Progenitor cell of endocrine pancreas (in vitro differentiated cells): ENCODE results near the gene RNU1-4. TPM values are rescaled to one million over a fixed set of nuclear protein-coding genes. Genes with fewer than 3 reads are reported as not detected.
"Not testable (repeated sequence)": the region's sequence is repeated elsewhere in the genome, so short reads cannot be mapped to it uniquely, and the experiment has no call there.

Source experiments
- DNase-seq: peaks from one replicate; pipeline ENCODE4 v3.0.0; 2021; ENCODE audit warnings: low spot score; ENCODE audit not compliant: unreplicated experiment
- H3K27ac Mint-ChIP-seq: 2 replicates; pipeline ENCODE4 v1.8.0; 2021; ENCODE audit warnings: mild to moderate bottlenecking, moderate library complexity, mixed read lengths
- H3K27me3 Mint-ChIP-seq: 2 replicates; pipeline ENCODE4 v1.8.0; 2021; ENCODE audit warnings: mixed read lengths
- H3K36me3 Mint-ChIP-seq: 2 replicates; pipeline ENCODE4 v1.8.0; 2022; ENCODE audit warnings: mixed read lengths; ENCODE audit not compliant: insufficient read depth
- H3K4me1 Mint-ChIP-seq: 2 replicates; pipeline ENCODE4 v1.8.0; 2021; ENCODE audit warnings: low read depth, mixed read lengths
- H3K4me3 Mint-ChIP-seq: 2 replicates; pipeline ENCODE4 v1.8.0; 2021; ENCODE audit warnings: low read depth, mild to moderate bottlenecking, moderate library complexity, mixed read lengths
- H3K9me3 Mint-ChIP-seq: 2 replicates; pipeline ENCODE4 v1.8.0; 2021; ENCODE audit warnings: low read depth, mixed read lengths
- total RNA-seq: library from RNA; stranded (reverse); gene quantifications from 2 replicates; pipeline ENCODE4 v1.2.1, GENCODE V29; 2021
- TF ChIP-seq, protein P1 (sequence below): fragments of 200-600 bp; sonication (generic); IDR thresholded peaks from one replicate; pipeline ENCODE4 v1.5.0; 2021; ENCODE audit warnings: antibody characterized with exemption, mild to moderate bottlenecking; ENCODE audit not compliant: unreplicated experiment

Gene RNU1-4
- total RNA-seq, 1 donor from 2014 or later = 3,957 TPM

DNA sequence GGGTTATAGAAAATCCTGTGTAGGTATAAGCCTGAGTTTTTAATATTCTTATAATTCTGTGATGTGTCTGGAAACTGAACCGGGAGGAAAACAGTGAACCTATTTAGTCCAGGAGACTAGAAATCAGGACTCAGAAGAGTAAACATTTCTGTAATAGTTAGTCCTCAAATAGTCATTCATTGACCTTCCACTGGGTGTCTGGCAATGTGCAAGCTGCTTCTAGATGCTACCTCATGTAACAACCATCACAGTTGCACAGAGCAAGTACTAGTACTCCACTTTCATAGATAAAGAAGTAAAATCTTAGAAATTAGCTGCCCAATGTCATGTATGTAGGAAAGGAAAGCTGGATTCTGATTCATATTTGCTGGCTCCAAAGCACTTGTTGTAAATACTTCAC is 15.1 kb downstream of the RNU1-4 start:
- not testable (repeated sequence) for H3K27me3 Mint-ChIP-seq, DNase-seq, H3K9me3 Mint-ChIP-seq

DNA sequence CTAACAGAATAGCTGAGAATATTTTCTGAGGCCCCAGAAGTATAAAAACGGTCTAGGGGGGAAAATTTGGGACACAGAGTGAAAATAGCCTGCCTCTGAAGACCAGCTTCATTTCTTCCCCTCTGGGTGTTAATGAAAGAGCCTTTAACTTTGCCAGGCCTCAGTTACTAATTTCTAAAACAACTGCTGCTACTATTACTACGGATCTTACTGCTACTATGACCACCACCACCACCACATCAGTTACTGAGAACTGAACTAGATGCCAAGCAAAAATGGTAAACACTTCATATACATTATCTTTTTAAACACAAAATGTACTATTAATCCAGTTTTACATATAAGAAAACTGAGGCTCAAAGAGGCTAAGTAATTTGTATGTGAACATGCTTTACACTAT is 15.6 kb downstream of the RNU1-4 start:
- H3K9me3 Mint-ChIP-seq, H3K4me1 Mint-ChIP-seq, DNase-seq, H3K4me3 Mint-ChIP-seq, H3K36me3 Mint-ChIP-seq, H3K27me3 Mint-ChIP-seq, H3K27ac Mint-ChIP-seq: not testable (repeated sequence)

More for the DNA sequence above, 15.1 kb downstream of the RNU1-4 start:
- not testable (repeated sequence) for H3K4me1 Mint-ChIP-seq, H3K36me3 Mint-ChIP-seq, H3K27ac Mint-ChIP-seq, H3K4me3 Mint-ChIP-seq
- TF ChIP-seq, protein P1, sequence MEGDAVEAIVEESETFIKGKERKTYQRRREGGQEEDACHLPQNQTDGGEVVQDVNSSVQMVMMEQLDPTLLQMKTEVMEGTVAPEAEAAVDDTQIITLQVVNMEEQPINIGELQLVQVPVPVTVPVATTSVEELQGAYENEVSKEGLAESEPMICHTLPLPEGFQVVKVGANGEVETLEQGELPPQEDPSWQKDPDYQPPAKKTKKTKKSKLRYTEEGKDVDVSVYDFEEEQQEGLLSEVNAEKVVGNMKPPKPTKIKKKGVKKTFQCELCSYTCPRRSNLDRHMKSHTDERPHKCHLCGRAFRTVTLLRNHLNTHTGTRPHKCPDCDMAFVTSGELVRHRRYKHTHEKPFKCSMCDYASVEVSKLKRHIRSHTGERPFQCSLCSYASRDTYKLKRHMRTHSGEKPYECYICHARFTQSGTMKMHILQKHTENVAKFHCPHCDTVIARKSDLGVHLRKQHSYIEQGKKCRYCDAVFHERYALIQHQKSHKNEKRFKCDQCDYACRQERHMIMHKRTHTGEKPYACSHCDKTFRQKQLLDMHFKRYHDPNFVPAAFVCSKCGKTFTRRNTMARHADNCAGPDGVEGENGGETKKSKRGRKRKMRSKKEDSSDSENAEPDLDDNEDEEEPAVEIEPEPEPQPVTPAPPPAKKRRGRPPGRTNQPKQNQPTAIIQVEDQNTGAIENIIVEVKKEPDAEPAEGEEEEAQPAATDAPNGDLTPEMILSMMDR = peak; percentile 25

DNA sequence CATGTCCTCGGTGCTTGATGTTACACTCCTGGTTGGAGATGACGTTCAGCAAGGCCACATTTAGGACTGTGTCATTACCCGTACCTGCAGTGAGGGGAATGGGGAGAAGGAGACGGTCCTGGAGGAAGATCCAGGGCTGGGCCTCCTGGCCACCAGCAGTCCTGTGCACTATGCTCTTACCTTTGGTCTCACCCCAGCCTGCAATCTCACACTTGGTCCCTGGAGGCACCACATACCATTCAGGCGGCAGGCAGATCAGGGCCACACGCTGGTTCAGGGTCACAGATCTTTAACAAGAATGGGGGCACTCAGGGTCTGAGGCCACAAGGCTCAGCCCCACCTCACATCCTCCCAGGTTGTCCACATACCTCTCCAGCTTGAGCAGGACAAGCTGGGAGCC is 17.3 kb downstream of the RNU1-4 start:
- not testable (repeated sequence) for H3K36me3 Mint-ChIP-seq, DNase-seq, H3K4me3 Mint-ChIP-seq, H3K4me1 Mint-ChIP-seq, H3K9me3 Mint-ChIP-seq, H3K27me3 Mint-ChIP-seq, H3K27ac Mint-ChIP-seq

DNA sequence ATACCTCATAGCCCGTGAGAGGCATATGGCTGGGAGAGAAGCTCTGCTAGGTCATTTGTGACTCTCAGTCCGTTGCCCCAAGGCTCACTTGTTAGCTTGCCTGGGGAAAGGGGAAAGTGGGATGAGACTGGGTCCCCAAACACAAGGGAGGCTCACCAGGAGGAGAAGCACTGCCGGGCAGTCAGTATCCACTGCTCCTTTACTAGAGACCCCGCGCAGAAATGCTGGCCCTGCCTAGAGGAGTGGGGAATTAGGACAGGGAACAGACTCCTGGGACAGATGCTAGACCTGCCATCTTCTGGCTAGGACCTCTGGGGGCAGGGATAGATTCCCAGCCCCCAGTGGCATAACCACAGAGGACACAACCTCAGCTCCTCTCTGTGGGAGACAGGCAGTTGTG is 17.7 kb downstream of the RNU1-4 start:
- not testable (repeated sequence) for H3K4me3 Mint-ChIP-seq, DNase-seq, H3K27me3 Mint-ChIP-seq, H3K27ac Mint-ChIP-seq, H3K9me3 Mint-ChIP-seq, H3K36me3 Mint-ChIP-seq, H3K4me1 Mint-ChIP-seq

DNA sequence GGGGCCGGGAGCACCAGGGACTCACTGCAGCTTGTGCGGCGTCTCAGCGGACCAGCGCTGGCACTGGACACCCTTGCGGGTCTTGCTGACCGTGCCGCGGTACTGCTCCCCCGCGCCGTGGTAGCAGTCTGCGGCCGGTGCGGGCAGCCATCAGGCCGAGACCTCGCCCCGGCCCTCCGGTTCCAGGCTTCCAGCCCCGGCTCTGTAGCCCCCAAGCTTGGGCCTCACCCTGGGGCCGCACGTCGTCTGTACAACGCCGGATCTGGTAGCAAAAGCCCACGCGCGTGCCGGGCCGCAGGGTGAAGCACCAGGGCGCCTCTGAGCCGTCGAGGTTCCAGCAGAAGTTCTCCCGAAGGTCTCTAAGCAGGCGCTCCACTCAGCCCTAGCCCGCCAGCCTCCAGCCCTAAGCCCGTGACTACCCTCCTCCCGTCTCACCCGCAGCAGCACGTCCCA is 18.8 kb downstream of the RNU1-4 start:
- H3K27ac Mint-ChIP-seq, H3K4me1 Mint-ChIP-seq, DNase-seq, H3K27me3 Mint-ChIP-seq, H3K4me3 Mint-ChIP-seq, H3K9me3 Mint-ChIP-seq, H3K36me3 Mint-ChIP-seq: not testable (repeated sequence)

DNA sequence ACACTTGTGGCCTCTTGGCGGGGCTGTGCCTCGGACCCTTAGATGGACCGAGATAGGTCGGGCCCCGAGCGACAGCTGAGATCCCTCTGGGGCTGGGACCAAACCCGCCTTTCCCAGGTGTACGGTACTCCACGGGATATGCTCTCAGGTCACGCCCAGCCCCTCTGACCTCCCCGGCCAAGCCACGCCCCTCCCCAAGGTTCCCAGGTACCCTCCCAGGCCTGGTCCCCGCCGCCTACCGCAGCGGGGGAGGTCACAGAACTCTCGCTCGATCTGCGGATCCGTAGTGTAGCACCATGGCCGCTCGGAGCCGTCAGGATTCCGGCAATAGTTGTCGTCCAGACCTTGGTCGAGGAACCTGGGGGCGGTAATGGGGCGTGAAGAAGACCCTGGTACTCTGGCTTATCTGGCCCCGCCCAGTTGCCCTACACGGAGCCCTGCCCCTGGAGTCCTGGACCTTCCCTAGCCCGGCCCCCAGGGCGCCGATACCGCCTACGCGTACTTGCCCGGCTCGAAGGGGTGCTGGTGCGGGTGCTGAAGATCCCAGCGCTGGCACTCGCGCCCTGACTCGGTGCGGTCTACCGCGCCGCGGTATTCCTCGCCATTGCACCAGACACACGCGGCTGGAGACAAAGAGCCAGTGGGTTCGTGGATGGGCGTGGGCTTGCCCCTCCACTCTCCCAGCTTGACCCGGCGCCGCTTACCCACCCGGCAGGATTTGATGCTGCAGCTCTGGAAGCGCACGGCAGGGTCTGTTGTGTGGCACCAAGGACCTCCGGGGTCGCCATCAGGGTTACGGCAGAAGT is 19.5 kb downstream of the RNU1-4 start:
- DNase-seq, H3K36me3 Mint-ChIP-seq, H3K27ac Mint-ChIP-seq, H3K27me3 Mint-ChIP-seq, H3K9me3 Mint-ChIP-seq, H3K4me3 Mint-ChIP-seq: not testable (repeated sequence)
- peaks cover 10% of the 10 kb centered on the region for H3K4me1 Mint-ChIP-seq

DNA sequence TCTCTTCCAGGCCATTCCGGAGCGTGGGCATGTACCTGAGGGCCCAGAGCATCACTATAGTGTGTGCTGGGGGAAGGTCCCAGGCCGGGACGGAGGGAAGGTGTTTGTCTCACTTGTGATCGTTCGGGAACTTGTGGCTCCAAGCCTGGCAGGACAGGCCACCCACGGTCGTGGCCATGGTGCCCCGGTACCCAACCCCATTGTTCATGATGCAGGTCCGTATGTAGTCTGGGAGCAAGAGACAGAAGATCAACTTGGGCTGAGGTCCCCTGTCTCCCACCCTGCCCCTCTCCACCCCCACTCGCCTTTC is 20.1 kb downstream of the RNU1-4 start:
- H3K27ac Mint-ChIP-seq, H3K36me3 Mint-ChIP-seq, H3K4me3 Mint-ChIP-seq, H3K27me3 Mint-ChIP-seq, H3K9me3 Mint-ChIP-seq, DNase-seq: not testable (repeated sequence)
- H3K4me1 Mint-ChIP-seq = peaks cover 16% of the 10 kb centered on the region

DNA sequence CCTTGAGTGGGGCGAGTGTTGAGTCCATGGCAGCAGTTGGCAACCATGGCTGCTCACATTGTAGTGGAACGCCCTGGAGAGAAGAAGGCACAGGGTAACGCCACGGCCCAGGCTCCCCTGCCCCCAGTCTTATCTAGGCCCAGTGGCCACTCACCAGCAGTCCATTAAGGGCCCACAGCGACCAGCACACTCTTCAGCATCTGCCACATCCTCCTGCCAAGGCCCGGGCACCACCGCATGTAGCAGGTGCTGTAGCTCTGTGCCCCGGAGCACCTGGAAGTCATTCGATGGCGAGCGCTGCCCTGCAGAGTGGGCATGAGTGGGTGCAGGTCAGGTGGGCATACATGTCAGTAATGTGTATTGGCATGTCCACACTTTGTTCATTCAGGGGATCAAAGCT is 20.5 kb downstream of the RNU1-4 start:
- H3K4me3 Mint-ChIP-seq, H3K27me3 Mint-ChIP-seq, H3K27ac Mint-ChIP-seq, H3K36me3 Mint-ChIP-seq, H3K9me3 Mint-ChIP-seq, DNase-seq: not testable (repeated sequence)
- peaks cover 16% of the 10 kb centered on the region for H3K4me1 Mint-ChIP-seq

DNA sequence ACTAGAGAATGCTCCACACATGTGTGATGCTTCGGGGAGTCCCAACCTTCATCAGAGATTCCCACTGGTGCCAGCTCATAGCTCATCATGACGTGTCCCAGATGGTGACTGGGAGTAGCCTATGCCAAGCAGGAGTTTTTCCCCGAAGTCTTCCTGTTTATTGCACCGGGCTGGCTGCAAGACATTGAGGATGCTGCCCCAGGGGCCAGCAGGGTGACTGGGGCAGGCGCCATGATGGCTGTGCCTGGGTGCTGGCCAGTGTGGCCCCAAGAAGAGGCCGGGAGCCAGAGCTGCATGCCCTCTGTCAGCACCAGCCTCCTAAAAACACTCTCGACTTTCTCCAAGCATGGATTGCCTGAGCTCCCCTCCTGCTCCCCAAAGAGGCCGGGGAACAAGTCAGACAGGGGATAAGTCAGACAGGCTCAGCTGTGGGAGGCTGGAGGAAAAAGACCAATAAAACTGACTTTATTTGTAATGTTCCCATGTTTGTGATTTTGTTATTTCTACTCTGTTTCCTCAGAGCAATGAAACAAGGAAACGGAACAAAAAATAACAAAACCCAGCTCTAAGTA is 24.0 kb downstream of the RNU1-4 start:
- not testable (repeated sequence) for H3K27me3 Mint-ChIP-seq, H3K9me3 Mint-ChIP-seq, DNase-seq, H3K36me3 Mint-ChIP-seq
- H3K4me1 Mint-ChIP-seq = peaks cover 27% of the 10 kb centered on the region
- H3K4me3 Mint-ChIP-seq = peak overlapping the region; percentile 39
- peak overlapping the region; percentile 94 for H3K27ac Mint-ChIP-seq

DNA sequence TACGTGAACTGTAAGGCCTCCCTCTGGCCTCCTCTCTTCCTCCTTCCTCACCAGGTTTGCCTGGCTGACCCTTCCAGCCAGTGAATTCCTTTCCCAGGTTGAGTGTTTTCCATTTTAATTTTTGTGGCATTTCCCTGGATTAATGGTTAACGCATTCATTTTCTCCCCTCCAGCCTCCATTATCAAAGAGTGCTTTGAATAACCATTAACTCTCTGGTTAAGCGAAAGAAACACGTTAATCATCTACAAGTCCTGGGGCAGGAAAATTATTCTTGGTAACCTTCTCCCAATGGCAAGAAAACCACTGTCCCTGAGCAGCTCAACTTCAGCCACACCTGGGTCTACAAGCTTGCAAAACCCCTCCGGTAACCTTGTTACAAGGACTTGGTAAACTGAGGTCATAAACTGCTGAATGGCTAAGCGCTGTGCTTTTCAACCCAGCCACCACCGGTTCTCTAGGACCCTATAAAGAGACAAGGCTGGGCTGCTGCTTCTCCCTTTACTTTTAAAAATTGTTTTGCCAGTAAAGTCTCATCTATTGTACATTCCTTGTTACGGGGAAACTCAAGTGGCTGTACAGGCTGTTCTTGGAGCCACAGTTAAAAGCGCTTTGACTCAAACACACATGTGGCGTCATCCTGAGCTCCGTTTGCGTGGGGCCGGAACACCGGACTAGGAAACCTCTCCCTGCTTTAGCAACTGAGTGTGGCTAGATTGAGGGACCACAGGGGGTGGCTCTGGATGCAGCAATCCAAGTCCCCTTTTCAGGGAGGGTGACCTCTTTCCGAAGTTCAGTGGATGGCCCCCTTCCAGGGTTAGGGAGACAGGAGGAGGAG is 24.7 kb downstream of the RNU1-4 start:
- H3K4me3 Mint-ChIP-seq = peak overlapping the region; percentile 39
- not testable (repeated sequence) for H3K36me3 Mint-ChIP-seq, H3K27me3 Mint-ChIP-seq, H3K9me3 Mint-ChIP-seq, DNase-seq
- peaks cover 27% of the 10 kb centered on the region for H3K4me1 Mint-ChIP-seq
- H3K27ac Mint-ChIP-seq = peak overlapping the region; percentile 94

DNA sequence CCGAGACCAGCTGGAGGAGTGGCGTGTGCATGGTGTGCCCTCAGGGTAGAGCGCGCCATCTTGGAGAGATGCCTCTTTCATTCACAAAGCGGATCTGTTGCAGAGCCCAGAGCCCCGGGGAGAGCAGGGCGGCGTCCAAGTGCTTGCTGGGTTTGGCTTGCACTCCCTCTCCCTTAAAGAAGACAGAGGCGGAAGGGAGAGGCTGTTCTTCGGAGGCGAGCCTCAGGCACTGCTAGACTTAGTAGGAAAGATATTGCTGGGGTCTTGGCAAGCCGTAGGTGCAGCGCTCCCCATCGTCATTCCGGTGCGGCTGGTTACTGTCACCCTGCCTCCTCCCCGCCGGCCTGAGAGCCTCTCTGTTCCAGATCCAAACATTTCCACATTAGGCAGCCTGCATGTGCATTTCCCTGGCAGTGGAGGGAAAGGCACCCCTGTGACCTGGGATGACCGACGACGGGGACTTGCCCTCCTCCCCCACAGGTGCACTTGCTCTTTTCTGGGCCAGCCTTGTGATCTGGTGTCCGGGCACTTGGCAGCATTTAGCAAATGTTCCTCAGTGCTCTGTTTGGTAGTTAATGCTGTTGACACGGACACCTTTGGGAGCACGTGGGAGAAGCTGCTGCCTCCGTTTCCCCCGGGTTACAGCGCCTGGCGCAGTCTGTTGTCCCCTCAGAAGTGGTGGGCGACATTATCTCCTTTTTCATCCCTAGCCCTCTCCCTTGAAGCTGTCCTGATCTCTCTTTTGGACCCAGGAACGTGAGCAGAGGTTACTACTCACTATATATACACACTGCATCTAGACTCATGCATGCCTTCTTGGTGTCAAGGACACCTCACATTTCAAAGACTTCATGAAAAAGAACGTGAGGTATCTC is 25.7 kb downstream of the RNU1-4 start:
- H3K4me3 Mint-ChIP-seq, DNase-seq, H3K36me3 Mint-ChIP-seq, H3K27me3 Mint-ChIP-seq, H3K9me3 Mint-ChIP-seq: not testable (repeated sequence)
- Mint-ChIP-seq H3K27ac (peak overlapping the region; percentile 64), H3K4me1 (peaks cover 29% of the 10 kb centered on the region)
